PC-9 (cell line): ENCODE measurements around the gene TEDC1.

ENCODE experiments used
- CTCF ChIP-seq: fragments of 200-600 bp; sonication (generic); conservative IDR thresholded peaks from 2 replicates; pipeline ENCODE4 v1.6.1; 2017; ENCODE audit warnings: mixed run types, antibody characterized with exemption, mild to moderate bottlenecking, moderate library complexity
- EZH2 ChIP-seq: fragments of 200-600 bp; sonication (generic); IDR thresholded peaks from 2 replicates; pipeline ENCODE4 v1.8.0; 2017; ENCODE audit warnings: antibody characterized with exemption, low read depth

GRCh38 chr14:105547741-105548169 is 56.7 kb downstream of the TEDC1 start:
- no peak for TF ChIP-seq CTCF
- no peak for TF ChIP-seq EZH2
